SU-DHL-6 (cell line): Measurements from ENCODE around the gene GRPEL1.

ENCODE experiments used
- CTCF ChIP-seq: fragments of 200-600 bp; sonication (generic); IDR thresholded peaks from one replicate; pipeline ENCODE4 v1.5.1; 2017; ENCODE audit warnings: antibody characterized with exemption, mild to moderate bottlenecking, low read length, moderate library complexity; ENCODE audit not compliant: insufficient read depth, poor library complexity, severe bottlenecking
- EZH2phosphoT487 ChIP-seq: fragments of 200-600 bp; sonication (generic), shearing (Covaris generic); conservative IDR thresholded peaks from 2 replicates; pipeline ENCODE4 v1.6.1; 2018; ENCODE audit warnings: mild to moderate bottlenecking, antibody characterized with exemption, low read length, moderate library complexity, mixed read lengths

DNA sequence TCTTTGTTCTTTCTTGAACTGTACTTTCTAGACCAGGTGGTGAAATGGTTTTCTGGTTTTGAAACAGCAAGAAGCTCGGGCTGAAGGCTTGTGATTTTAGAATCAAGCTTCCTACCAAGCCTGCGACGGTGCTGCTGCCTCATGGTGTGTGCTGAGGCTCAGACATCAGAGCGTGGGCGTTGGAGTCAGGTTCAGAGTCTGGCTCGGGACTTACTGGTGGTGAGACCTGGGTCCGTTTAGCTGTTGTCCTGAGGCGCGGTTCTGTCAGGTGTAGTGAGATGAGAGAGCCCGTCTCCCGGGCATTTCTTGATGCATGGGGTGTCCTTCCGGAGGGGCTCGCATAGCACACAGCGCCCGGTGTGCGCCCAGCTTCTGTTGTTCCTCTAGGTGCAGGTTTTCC, 44.4 kb downstream of the GRPEL1 start:
- TF ChIP-seq CTCF (no peak), EZH2phosphoT487 (no peak)
